ENCODE results near the gene RPL37.
A peak's percentile ranks its signal among the peaks of the same experiment; 100 is the strongest.
"Not testable (repeated sequence)": the region's sequence is repeated elsewhere in the genome, so short reads cannot be mapped to it uniquely, and the experiment has no call there.

Gene RPL37

DNA sequence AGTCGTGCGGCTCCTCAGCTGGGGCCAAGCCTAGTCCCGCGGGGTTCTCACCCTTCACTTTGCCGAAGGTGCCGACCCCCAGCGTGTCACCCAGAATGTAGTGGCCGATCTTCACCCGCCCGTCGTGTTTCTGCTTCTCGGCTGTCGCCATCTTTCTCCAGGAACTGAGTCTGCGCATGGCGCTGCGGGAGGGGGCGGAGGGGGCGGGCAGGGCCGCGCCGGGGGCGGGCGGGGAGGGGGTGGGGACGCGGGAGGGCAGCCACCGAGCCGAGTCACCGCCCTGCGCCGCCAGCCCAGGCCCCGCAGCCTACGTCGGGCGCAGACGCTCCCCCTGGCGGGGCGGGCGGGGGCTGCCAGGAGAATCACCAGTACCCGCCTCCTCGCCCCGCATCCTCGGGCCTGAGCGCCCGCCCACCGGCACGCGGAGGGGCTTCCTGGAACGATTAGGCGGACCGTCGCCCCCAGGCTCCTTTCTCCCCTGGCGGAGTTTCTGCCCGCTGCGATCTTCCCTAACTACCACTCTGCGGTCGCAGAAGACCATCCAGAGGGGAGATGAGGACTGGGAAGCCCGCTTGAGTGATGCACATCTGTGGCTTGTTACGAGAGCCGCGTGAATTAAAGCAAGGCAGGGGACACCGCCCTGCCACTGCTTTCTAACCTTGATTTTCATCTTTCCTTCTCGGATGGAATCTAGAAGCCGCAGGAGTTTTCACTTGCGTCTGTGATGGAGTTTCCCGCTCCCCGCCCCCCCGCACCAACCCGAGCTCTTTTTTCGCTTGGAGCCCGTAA, 36.8 kb downstream of the RPL37 start, which contains the start of gene PRKAA1:
Gene PRKAA1 (minus strand): TSS at position 363 of the 789 bp plus-strand sequence. CDS start 185 bp downstream, at position 178.
- DNase-seq (ENCODE audit: low spot score), result peak; percentile 85
- FAIRE-seq, result no peak

DNA sequence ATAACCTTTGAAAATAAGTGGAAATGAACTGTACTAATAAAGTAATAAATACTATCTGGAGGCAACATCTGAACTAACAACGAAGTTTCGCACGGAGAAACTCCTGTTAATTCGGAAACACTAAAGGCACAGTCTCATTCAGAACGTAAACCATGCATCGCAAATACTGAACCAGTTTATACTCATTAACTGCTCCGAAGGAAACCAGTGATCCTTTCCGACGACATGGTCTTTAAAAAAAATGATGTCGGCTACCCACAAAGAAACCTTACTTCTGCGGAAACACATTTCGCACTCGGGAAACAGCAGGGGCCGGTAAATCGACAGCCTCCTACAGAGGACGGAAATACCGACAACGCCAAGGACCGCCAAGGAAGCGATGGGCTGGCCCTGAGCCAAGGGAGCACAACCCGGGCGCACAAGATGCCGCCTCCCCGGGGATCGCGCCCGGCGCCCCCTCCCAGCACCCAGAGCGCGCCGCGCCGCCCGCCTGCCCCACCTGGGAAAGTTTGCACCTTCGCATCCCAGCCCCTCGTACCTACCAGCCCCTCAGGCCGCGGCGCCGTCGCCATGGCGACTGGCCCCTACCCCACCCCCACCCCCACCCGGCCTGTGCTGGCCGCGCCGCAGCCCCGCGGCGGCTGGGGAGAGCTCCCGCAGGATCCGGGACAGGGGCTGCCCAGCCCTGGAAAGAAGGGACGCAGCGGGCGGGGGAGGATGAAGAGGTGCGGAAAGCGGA, 37.6 kb downstream of the RPL37 start:
- FAIRE-seq (no peak), DNase-seq (ENCODE audit: low spot score) (peak; percentile 77)

DNA sequence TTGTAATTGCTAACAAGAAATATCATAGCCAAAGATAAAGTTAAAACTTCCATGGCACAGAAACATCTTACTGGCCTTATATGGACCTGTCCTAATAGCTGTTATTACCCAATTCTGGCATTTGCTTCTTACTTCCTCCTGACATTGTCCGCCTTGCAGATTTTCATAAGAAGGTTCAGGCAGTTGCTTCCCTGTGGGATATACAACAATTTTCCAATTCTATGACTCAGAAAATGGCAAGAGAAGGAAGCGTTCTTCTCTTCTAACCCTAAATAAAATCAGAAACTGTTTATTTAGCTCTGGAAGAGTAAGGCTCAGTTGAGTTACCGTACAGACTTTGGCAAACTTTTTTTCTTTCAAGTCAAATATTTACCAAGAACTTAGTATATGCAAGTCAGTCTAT, 38.5 kb downstream of the RPL37 start:
- no peak for DNase-seq (ENCODE audit: low spot score)
- FAIRE-seq, result no peak

DNA sequence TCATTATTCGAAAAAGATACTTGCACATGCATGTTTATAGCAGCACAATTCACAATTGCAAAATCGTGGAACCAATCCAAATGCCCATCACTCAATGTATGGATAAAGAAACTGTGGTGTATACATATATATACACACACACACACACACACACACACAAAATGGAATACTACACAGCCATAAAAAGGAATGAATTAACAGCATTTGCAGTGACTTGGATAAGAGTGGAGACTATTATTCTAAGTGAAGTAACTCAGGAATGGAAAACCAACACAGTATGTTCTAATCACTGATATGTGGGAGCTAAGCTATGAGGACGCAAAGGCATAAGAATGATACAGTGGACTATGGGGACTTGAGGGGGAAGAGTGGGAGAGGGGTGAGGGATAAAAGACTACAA, 40.1 kb downstream of the RPL37 start:
- DNase-seq (ENCODE audit: low spot score); FAIRE-seq: not testable (repeated sequence)

DNA sequence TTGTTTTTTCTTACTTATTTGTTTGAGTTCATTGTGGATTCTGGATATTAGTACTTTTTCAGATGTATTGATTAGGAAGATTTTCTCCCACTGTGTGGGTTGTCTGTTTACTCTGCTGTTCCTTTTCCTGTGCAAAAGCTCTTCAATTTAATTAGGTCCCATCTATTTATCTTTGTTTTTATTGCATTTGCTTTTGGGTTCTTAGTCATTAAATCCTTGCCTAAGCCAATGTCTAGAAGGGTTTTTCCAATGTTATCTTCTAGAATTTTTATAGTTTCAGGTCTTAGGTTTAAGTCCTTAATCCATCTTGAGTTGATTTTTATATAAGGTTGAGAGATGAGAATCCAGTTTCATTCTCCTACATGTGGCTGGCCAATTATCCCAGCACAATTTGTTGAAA, 40.7 kb downstream of the RPL37 start:
- not testable (repeated sequence) for DNase-seq (ENCODE audit: low spot score); FAIRE-seq

DNA sequence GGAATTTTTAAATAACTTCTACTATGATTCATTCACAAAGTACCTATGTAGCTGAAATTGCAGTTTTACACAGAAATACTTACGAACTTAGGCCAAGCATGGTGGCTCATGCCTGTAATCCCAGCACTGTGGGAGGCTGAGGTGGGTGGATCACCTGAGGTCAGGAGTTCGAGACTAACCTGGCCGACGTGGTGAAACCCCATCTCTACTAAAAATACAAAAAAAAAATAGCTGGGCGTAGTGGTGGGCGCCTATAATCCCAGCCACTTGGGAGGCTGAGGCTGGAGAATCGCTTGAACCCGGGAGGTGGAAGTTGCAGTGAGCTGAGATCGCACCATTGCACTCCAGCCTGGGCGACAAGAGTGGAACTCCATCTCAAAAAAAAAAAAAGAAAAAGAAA, 42.3 kb downstream of the RPL37 start:
- not testable (repeated sequence) for DNase-seq (ENCODE audit: low spot score); FAIRE-seq

DNA sequence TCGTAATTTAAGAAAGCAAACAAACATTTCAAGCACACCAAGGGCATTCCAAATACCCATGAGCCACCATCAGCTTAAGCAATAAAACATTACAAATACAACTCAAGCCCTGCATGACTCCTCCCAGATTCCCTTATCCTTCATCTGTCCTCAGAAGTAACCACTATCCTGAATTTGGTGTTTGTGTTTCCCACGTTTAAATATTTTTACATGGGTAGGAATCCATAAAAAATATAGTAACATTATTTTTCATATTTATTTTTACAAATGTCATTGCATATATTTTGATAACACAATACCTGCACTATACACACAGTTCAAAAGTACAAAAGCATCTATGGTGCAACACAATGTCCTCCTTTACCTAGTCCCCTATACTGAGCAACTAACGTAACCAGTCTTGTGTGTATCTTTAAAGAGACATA, 43.3 kb downstream of the RPL37 start:
- DNase-seq (ENCODE audit: low spot score), result no peak
- no peak for FAIRE-seq

DNA sequence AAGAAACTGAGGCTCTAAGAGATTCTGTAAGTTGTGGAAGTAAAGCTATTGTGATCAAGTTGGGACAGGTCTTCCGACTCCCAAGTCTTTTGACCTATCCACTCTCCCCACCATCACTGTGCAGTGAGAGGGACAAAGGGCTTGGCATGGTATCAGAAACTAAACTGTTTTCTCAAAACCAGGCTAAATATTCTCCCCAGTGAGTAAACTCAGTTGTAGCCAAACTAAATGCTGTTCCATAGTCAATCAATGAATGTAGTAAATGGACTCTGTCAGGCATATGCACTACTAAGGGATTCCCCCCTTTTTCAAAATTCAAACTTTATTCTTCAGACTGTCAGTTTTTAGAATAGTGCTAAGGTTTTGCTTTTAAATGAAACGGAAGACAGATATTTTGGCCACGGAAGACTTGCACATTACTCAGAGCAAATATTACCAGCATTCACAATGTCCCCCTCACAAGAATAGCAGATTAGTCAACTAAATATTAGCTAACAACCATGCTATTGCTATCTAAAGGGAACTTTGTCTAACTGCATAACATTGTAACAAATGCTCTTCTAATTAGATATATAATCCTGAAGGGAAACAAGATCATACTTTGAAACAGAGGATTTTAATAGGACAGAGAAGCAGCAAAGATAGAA, 44.0 kb downstream of the RPL37 start:
- DNase-seq (ENCODE audit: low spot score) (no peak), FAIRE-seq (peak; percentile 2)

DNA sequence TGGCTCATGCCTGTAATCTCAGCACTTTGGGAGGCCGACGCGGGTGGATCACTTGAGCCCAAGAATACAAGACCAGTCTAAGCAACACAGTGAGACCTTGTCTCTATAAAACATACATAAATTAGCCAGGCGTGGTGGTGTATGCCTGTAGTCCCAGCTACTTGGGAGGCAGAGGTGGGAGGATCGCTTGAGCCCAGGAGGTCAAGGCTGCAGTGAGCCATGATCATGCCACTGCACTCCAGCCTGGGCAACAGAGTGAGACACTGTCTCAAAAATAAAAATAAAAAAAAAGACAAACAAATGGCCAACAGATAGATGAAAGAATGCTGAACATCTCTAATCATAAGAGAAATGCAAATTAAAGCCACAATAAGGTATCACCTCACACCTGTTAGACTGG, 46.1 kb downstream of the RPL37 start:
- FAIRE-seq; DNase-seq (ENCODE audit: low spot score): not testable (repeated sequence)

DNA sequence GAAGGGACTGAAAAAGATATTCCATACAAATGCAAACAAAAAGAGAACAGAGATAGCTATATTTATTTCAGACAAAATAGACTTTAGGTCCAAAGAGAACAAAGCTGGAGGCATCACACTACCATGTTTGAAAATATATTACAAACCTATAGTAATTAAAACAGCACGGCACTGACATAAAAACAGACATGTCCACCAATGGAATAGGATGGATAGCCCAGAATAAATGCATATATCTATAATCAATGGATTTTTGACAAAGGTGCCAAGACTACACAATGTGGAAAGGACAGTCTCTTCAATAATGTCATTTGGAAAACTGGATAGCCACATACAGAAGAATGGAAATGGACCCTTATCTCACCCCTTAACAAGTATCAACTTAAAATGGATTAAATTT, 47.0 kb downstream of the RPL37 start:
- FAIRE-seq (no peak), DNase-seq (ENCODE audit: low spot score) (no peak)

DNA sequence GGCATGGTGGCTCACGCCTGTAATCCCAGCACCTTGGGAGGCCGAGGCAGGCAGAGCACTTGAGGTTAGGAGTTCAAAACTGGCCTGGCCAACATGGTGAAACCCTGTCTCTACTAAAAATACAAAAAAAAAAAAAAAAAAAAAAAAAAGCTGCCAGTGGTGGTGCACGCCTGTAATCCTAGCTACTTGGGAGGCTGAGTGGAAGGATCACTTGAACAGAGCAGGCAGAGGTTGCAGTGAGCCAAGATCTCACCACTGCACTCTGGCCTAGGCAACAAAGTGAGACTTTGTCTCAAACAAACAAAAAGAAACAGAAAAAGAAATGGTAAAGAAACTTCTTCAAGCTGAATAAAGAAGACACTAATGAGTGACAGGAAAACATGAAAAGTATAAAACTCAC, 48.4 kb downstream of the RPL37 start:
- DNase-seq (ENCODE audit: low spot score), result not testable (repeated sequence)

DNA sequence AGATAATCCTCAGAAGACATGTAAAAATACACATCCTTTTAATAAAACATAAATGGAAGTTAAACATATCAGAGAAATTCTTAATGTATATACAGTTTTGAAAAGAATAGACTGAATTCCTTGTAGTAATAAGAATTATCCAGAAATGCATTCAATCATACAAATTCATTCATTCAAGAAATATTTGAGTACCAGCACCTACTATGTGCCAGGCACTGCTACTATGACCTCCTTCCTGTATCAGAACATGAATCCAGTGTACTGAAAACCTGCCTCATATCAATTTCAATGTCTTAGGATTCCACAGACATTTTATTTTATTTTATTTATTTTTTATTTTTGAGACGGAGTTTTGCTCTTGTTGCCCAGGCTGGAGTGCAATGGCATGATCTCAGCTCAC, 50.1 kb downstream of the RPL37 start:
- DNase-seq (ENCODE audit: low spot score) (no peak), FAIRE-seq (peak; percentile 56)

More for the DNA sequence above, 48.4 kb downstream of the RPL37 start:
- not testable (repeated sequence) for FAIRE-seq

DNA sequence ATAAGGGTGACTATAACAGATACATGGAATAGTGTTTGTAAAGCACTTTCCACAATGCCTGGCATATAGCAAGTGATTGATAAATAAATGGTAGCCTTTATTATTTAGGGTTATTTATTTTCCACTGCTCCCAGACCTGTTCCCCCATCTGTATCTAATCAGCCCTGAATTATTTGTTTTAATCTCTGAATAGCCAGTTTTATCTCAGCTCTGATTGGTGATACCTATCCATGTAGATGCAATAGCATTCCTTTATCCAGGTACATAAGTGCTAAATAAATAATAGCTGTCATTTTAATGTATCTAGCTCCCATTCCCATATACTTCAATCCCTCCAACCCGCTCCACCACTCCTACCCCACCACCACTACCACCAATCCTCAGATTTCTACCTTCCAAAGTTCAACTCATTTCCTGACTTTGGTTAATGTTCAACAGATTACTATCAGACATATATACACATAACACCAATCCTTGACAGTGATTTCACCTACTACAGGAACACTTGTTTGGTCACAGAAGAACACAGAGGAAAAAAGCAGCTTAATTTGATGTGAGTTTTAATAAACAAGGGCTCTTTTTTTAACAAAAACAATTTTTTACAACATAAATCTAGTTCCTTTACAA, 50.9 kb downstream of the RPL37 start:
- peak; percentile 82 for FAIRE-seq
- DNase-seq (ENCODE audit: low spot score), result peak; percentile 49

DNA sequence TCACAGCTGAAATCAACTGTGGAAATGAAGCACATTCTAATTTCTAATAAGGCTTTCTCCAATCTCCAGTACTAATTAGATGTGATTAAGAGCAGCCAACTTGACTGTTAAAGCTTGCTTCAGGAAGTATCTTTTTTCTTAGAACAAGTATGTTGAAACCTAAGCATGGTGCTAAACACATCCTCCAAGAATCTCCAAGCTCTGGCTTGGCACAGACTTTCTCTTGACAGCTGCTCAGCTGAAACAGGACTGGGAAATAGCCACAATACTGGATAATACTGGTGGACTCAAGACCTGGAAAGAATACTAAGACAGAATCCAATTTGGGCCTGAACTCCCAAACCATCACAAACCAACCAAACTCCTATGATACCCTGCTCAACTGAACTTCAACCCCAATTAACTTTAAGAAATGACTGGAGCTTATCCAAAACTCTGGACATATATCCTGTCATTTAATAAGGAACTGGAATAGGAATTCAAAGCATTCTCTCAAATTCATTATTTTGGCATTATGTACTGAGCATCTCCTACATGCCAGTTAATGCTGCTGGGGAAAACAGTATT, 53.1 kb downstream of the RPL37 start:
- FAIRE-seq (no peak), DNase-seq (ENCODE audit: low spot score) (no peak)

DNA sequence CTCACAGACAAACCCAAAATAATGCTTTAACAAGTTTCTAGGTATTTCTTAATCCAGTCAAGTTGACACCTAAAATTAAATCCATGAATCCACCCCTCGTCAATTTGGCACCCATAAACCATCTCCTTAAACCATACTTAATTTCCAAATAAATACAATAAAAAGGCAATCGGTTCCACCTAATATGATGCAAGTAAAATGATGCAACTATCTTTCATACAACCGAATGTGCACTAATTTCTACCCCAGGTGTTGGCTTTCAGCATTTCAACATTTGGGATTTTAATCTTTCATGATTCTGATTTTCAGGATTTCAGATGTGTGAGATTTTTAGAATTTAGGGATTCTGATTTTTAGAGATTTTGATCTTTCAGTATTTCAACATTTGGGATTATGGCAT, 54.2 kb downstream of the RPL37 start:
- DNase-seq (ENCODE audit: low spot score), result no peak
- FAIRE-seq, result no peak

DNA sequence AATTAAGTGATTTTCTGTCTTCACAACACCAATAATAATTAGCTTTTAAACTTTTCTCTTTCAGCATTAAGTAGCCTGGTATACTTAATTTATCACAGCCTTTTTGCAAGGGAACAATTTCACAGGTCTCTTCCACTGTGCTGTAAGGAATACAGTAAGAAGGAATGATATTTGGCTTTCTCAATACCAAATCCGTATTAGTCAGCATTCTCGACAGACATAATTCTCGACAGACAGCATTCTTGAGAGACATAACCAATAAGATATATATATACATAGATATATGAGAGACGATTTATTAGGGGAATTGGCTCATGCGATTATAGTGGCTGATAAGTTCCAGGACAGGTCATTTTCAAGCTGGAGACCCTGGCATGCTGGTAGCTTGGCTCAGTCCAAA, 54.8 kb downstream of the RPL37 start:
- FAIRE-seq (no peak), DNase-seq (ENCODE audit: low spot score) (no peak)

DNA sequence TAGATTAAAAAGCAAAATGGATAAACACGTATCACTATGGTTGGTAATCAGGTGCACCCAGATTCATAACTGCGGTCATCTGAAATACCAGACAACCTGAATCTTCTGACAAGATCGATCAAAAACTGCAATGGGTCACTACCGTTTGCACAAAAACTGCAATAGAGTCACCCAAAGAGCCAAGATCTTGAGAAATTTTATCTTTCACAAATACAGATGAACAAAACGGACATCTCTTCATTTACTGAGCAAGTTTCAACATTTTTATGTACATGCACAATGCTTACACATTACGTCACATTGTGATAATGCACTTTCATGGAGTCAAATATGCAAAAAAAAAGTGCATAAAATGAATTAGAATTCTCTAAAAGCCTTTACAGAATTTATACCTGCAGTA, 55.5 kb downstream of the RPL37 start:
- FAIRE-seq (no peak), DNase-seq (ENCODE audit: low spot score) (no peak)

DNA sequence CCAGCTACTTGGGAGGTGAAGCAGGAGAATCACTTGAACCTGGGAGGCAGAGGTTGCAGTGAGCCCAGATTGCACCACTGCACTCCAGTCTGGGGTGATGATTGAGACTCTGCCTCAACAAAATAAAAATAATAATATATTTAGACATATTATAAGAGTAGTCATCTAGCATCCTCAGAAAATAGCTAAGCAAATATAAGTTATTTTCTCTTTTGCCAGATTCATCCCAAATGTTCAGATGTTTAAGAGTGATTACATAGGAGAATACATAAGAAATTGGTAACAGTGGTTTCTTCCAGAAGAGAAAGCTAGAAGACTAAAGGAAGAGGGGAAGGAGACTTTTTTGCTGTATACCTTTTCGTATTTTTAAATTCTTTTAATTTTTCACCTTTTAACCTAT, 56.9 kb downstream of the RPL37 start:
- no peak for FAIRE-seq
- DNase-seq (ENCODE audit: low spot score), result no peak

DNA sequence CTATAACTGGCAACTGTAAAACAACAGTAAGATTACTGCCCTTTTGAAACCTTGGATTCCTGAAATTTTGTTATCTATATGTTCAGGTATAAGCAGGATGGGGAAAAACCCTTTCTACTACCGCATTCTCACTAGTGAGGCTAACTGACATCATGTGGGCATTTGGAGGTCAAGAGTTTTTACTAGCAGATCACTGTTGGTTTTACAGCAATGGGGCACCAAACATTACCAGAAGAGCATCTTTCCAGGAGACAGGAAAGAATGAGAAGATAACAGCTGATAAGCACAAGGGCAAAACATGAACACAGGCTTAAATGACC, 58.4 kb downstream of the RPL37 start:
- DNase-seq (ENCODE audit: low spot score) (no peak), FAIRE-seq (no peak)

DNA sequence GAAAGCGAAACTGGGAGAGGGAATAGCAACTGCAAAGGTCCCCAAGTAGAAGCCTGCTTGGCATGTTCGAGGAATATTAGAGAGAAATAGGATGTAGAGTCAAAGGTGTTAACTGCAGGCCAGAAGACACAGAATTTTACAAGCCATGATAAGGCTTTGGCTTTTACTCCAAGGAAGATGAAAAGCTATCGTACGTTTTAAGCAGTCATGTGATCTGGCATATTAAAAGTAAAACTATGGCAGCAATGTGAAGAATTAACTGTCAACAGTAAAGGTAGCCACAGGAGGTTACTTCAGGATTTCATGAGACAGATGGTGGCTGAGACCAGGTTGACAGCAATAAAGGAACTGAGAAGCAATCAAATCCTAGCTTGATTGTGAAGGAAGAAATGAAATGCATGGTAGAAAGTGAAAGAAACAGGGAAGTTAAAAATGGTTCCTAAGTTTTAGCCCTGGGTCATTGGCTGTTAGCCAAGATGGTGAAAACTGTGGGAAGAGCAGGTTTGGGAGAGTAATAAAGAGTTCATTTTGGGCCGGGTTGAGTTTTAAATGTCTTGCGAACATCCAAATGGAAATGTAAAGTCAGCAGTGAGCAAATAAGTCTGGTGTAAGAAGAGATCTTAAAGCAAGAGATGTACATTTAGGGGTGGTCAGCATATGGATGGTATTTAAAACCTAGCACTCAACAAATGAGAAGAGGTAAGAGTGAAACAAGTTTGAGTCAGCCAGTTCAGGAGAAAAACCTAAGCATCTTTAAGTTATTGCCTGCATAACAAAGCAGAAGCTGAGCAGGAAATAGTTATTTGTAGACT, 59.0 kb downstream of the RPL37 start:
- no peak for DNase-seq (ENCODE audit: low spot score)
- no peak for FAIRE-seq

Measured in RCC 7860 (cell line).